Measurements from ENCODE around the gene IRF1.

Gene IRF1

DNA sequence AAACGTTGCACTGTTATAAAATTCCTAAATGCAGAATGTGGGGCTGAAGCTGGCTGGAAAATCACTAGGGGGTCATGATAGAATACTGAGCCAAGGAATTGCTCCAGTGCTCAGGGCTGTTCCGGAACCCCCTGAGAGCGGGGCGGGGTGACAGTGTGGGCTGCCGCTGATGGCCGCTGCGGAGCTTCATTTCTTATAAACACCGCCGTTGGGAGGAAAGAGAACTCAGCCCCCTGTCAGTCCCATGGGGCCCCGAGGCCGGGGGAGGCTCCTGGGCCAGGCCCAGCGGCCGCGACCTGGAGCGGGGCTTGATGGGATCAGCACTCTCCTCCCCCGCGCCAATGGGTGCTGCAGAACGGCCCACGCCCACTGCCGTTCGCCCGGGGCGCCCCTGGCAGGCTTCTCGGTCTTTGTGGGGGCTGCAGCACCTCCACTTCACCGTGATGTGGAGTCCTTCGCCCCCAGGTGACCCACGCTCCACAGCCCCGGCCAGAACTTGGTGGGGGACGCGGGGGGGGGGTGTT is 5.2 kb upstream of the IRF1 start:
- H3K9me3 Mint-ChIP-seq: no peaks in the 10 kb centered on the region
- peak overlapping the region; percentile 86 to 93 (median 90) for H3K4me3 Mint-ChIP-seq
- peak overlapping the region; percentile 97 to 99 (median 98) for H3K27ac Mint-ChIP-seq
- TF ChIP-seq, protein P1, sequence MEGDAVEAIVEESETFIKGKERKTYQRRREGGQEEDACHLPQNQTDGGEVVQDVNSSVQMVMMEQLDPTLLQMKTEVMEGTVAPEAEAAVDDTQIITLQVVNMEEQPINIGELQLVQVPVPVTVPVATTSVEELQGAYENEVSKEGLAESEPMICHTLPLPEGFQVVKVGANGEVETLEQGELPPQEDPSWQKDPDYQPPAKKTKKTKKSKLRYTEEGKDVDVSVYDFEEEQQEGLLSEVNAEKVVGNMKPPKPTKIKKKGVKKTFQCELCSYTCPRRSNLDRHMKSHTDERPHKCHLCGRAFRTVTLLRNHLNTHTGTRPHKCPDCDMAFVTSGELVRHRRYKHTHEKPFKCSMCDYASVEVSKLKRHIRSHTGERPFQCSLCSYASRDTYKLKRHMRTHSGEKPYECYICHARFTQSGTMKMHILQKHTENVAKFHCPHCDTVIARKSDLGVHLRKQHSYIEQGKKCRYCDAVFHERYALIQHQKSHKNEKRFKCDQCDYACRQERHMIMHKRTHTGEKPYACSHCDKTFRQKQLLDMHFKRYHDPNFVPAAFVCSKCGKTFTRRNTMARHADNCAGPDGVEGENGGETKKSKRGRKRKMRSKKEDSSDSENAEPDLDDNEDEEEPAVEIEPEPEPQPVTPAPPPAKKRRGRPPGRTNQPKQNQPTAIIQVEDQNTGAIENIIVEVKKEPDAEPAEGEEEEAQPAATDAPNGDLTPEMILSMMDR (IDR thresholded peaks at IDR 0.05; ENCODE audit: unreplicated experiment in 3 of 3): peak in 1 of 3 experiments; percentile 9
- H3K36me3 Mint-ChIP-seq (ENCODE audit: low read depth): no peaks in the 10 kb centered on the region
- H3K27me3 Mint-ChIP-seq (ENCODE audit: low read depth): peaks cover 17% of the 10 kb centered on the region
- peaks cover 19% of the 10 kb centered on the region for H3K4me1 Mint-ChIP-seq

DNA sequence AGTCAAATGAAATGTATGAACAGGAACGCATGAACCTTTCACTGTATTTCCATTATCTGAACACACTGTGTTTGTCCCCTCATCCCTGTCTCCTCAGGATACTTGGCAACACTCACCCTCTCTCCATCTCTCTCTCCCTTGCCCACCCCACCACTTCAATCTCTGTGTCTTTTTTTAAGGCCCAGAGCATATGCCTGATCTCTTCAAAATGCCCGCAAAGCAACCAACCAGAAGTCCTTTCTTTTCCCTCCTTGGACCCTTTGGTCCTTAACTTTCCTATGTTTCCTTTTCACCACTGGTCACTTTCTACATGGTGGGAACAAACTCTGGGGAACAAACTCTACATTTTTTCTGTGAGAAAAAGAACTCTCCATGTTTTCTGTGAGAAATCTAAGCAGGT is 3.2 kb upstream of the IRF1 start:
- Mint-ChIP-seq H3K4me1 (peaks cover 23% of the 10 kb centered on the region), H3K36me3 (ENCODE audit: low read depth) (no peaks in the 10 kb centered on the region), H3K27me3 (ENCODE audit: low read depth) (peaks cover 20% of the 10 kb centered on the region), H3K27ac (peak overlapping the region; percentile 37 to 97 (median 83)), H3K9me3 (no peaks in the 10 kb centered on the region), H3K4me3 (peak overlapping the region; percentile 26 to 61 (median 52))
- TF ChIP-seq, protein P1 (IDR thresholded peaks at IDR 0.05; ENCODE audit: unreplicated experiment in 3 of 3): no peak

DNA sequence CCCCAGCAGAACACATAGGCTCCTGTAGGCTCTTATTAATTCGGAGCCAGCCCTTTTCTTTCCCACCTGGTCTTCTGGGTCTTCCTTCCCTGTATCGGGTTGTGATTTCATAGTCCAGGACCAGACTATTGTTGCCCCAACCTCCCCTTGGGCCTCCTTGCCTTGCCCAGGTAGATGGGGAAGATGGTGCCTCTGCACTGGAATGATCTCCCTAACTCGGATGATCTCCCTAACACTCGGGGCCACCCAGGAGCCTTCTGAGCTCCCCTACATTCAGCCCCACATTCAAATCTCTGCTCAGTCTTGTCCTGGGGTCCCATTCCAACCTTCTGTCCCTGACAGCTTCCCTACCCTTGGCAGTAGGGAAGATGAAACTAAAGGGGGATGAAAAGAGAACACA is 2.7 kb upstream of the IRF1 start:
- Mint-ChIP-seq H3K4me1 (peaks cover 23% of the 10 kb centered on the region), H3K27me3 (ENCODE audit: low read depth) (peaks cover 21% of the 10 kb centered on the region), H3K9me3 (no peaks in the 10 kb centered on the region), H3K4me3 (peak overlapping the region in 2 of 3 experiments; percentile 36 to 64), H3K36me3 (ENCODE audit: low read depth) (no peaks in the 10 kb centered on the region), H3K27ac (peak overlapping the region in 1 of 3 experiments; percentile 17)
- TF ChIP-seq, protein P1 (IDR thresholded peaks at IDR 0.05; ENCODE audit: unreplicated experiment in 3 of 3): no peak

DNA sequence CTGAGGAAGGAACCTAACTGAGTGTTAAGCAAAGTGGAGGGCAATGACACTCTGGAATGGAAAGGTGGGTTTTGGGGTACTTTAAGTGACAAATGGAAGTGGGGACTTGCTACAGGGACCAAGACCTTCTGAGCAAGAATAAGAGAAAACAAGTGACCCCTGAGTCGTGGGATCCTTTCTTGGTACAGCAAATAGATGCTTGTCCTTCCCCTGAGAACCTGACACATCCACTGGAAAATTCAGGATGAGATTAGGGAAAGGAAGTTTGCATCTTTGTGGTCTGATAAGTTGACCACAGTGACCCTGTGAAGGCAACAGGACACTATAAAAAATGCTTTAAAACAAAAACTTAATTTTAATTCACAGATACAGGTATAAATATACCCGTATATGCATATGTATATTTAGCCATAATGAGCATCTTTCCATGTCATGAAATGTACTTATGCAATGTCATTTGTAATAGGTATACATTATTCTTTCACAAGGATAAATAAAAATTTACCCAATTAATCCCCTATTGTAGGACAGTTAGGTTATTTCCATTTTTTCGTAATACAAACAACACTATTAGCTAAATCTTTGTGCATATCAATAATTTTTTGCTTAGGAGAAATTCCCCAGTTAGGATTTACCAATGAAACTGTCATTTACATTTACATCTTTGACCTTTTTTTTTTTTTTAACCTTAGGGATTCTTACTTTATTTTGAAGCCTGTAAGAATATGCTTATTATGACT is 2.0 kb upstream of the IRF1 start:
- peak overlapping the region; percentile 53 to 85 (median 80) for H3K4me3 Mint-ChIP-seq
- H3K27me3 Mint-ChIP-seq (ENCODE audit: low read depth): peaks cover 26% of the 10 kb centered on the region
- TF ChIP-seq, protein P1 (IDR thresholded peaks at IDR 0.05; ENCODE audit: unreplicated experiment in 3 of 3): no peak
- H3K4me1 Mint-ChIP-seq: peaks cover 22% of the 10 kb centered on the region
- H3K27ac Mint-ChIP-seq: peak overlapping the region in 2 of 3 experiments; percentile 11 to 66
- no peaks in the 10 kb centered on the region for H3K9me3 Mint-ChIP-seq
- no peaks in the 10 kb centered on the region for H3K36me3 Mint-ChIP-seq (ENCODE audit: low read depth)

DNA sequence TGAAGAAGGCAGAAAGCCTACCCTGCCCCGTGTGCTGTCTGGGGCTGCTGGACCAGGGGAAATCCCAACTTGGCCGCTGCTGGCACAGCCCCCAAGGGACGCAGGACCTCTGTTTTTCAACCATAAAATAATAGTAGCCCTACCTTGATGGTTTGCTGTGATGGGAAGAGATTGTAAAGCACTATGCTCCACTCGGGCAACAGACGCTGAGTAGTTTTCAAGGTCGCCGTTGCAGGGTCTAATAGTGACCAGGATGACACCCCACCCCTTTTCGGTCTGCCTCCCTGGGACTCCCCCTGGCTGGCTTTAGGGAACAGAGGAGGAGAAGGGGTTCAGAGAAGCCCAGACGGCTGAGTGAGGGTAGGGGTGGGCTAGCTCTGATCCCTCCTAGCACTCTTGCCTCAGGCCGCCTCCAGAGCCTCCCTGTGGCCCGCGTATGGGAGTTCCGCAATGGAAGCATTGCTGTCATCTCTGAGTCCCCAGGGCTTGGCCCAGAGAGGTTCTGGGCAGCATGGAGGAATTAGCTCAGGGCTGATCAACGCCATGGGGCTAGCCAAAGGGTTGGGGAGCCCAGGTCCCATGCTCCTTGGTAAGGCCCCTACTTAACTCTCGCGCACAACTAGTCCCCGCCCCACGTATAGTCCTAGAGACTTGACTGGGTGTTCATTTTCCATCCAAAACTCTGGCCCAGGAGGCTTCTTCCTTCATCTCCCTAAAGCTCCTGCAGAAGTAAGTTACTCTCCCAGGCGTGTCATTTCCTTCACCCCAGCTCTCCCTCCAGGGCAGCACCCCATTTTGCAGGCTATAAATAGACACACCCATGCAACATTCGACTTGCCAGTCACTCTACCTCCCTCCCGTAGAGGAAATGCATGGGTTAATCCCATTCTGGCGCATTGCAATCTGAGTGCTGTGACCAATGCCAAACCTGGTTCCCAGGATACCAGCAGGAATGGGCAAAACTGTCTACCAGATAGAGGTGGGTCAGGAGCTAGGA is 1.1 kb upstream of the IRF1 start:
- Mint-ChIP-seq H3K9me3 (no peaks in the 10 kb centered on the region), H3K27me3 (ENCODE audit: low read depth) (peaks cover 22% of the 10 kb centered on the region), H3K36me3 (ENCODE audit: low read depth) (peaks cover 4% of the 10 kb centered on the region), H3K4me3 (peak overlapping the region; percentile 80 to 85 (median 81)), H3K4me1 (peaks cover 17% of the 10 kb centered on the region), H3K27ac (peak overlapping the region in 2 of 3 experiments; percentile 11 to 66)
- TF ChIP-seq, protein P1 (IDR thresholded peaks at IDR 0.05; ENCODE audit: unreplicated experiment in 3 of 3): no peak

Data from nephron (organoid).